CD4-positive, alpha-beta T cell (primary cell): ENCODE results near the gene CYP4F2. TPM values are rescaled to one million over a fixed set of nuclear protein-coding genes. Genes with fewer than 3 reads are reported as not detected.

Experiments
- ATAC-seq: fragments of 200-7000 bp; cut with Tn5 transposase; one replicate; pipeline ENCODE4 v1.10.0; 2022; ENCODE audit warnings: mild to moderate bottlenecking; ENCODE audit not compliant: poor library complexity
- CTCF ChIA-PET: fragments of 350-600 bp; sonication (Branson Sonifier 250); formaldehyde crosslinking; loops from one replicate; lab custom pipeline; 2021; ENCODE audit warnings: antibody characterized with exemption, inconsistent platforms; lab: Charles Lee
- POLR2A ChIA-PET: fragments of 350-600 bp; sonication (Branson Sonifier 250); formaldehyde crosslinking; loops from one replicate; lab custom pipeline; 2021; ENCODE audit warnings: antibody characterized with exemption, inconsistent platforms; lab: Charles Lee
- DNase-seq, 14 experiments: peaks; one replicate each; pipeline ENCODE4 v3.0.0-alpha.2; 2013 to 2020; ENCODE audit warnings: mixed read lengths in 2 of 14
- H3K27ac ChIP-seq, 2 donors: one replicate each; pipeline versions ENCODE4 v1.5.1 to v1.7.0; 2013; ENCODE audit warnings: low read length in 2 of 2, low read depth in 1 of 2, mild to moderate bottlenecking in 1 of 2
- H3K27me3 ChIP-seq, 2 experiments: 1 replicate in 1 of 2; 2 replicates in 1 of 2; pipeline versions ENCODE4 v1.6.1 to v1.7.0; 2013; ENCODE audit warnings: low read length in 2 of 2, control low read depth in 1 of 2, mild to moderate bottlenecking in 1 of 2, moderate library complexity in 1 of 2; ENCODE audit not compliant: insufficient read depth in 2 of 2, control insufficient read depth in 1 of 2
- H3K36me3 ChIP-seq: one replicate; pipeline ENCODE4 v1.6.1; 2013; ENCODE audit warnings: low read length, control low read depth; ENCODE audit not compliant: insufficient read depth
- H3K4me1 ChIP-seq: one replicate; pipeline ENCODE4 v1.6.1; 2013; ENCODE audit warnings: low read length, control low read depth; ENCODE audit not compliant: insufficient read depth
- H3K4me3 ChIP-seq: one replicate; pipeline ENCODE4 v1.5.1; 2013; ENCODE audit warnings: mild to moderate bottlenecking, low read length, moderate library complexity
- H3K9me3 ChIP-seq, 2 experiments: 1 replicate in 1 of 2; 2 replicates in 1 of 2; pipeline versions ENCODE4 v1.6.1 to v1.7.0; 2013; ENCODE audit warnings: low read length in 2 of 2, mild to moderate bottlenecking in 2 of 2, control low read depth in 1 of 2, moderate library complexity in 1 of 2; ENCODE audit not compliant: control insufficient read depth in 1 of 2, insufficient read depth in 1 of 2
- H3K27ac Mint-ChIP-seq: one replicate; pipeline ENCODE4 v1.8.0; 2020; ENCODE audit warnings: mixed read lengths
- H3K27me3 Mint-ChIP-seq: one replicate; pipeline ENCODE4 v1.8.0; 2021; ENCODE audit warnings: mixed read lengths
- H3K36me3 Mint-ChIP-seq: one replicate; pipeline ENCODE4 v1.8.0; 2021; ENCODE audit warnings: low read depth, mixed read lengths
- H3K4me1 Mint-ChIP-seq: one replicate; pipeline ENCODE4 v1.8.0; 2021; ENCODE audit warnings: low read depth, mixed read lengths
- H3K4me3 Mint-ChIP-seq: one replicate; pipeline ENCODE4 v1.8.0; 2020; ENCODE audit warnings: mild to moderate bottlenecking, mixed read lengths
- H3K9me3 Mint-ChIP-seq: one replicate; pipeline ENCODE4 v1.8.0; 2020; ENCODE audit warnings: mixed read lengths
- intact Hi-C, 2 experiments: fragments of 100-400 bp; cut with DNase I in 1 of 2; cut with micrococcal nuclease in 1 of 2; formaldehyde crosslinking; loops; one replicate each; pipeline versions ENCODE4 v1.15.1 to v1.9.0; 2023 to 2025; cut with DNase I, micrococcal nuclease
- total RNA-seq, 174 experiments: library from RNA in 2 of 174; stranded (reverse) in 2 of 174; gene quantifications; one replicate each; pipeline ENCODE4 v1.2.3 and lab custom pipeline; 2021 to 2026
- TF ChIP-seq, protein P1 (sequence below): fragments of 200-600 bp; IDR thresholded peaks from one replicate; pipeline ENCODE4 v1.8.0; 2022; ENCODE audit warnings: antibody characterized with exemption, mild to moderate bottlenecking

The CYP4F2 gene
- total RNA-seq, 2 experiments from 2014 or later: not detected

DNA sequence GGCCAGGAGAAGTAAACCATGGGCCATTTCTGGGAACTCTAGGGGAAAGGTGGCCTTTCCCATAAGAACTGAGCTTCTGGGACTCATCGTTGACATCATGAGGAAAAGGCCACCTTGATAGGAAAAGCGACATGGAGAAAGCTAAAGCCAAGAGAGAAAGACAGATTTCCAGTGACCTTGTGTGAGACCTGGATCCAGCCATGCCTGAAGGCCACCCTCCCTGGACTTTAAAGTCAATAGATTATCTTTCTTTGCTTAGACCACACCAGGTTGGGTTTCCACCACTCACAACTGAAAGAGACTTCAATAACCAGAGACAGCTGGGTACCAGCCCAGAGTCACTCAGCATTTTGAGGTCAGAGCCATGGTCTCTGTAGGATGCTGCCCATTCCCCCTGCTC lies 3.5 kb downstream of the CYP4F2 start:
- ATAC-seq: no peak
- no peak overlapping the region for H3K4me3 Mint-ChIP-seq
- no peaks in the 10 kb centered on the region for H3K4me1 ChIP-seq
- no peaks in the 10 kb centered on the region for H3K9me3 Mint-ChIP-seq
- TF ChIP-seq, protein P1, sequence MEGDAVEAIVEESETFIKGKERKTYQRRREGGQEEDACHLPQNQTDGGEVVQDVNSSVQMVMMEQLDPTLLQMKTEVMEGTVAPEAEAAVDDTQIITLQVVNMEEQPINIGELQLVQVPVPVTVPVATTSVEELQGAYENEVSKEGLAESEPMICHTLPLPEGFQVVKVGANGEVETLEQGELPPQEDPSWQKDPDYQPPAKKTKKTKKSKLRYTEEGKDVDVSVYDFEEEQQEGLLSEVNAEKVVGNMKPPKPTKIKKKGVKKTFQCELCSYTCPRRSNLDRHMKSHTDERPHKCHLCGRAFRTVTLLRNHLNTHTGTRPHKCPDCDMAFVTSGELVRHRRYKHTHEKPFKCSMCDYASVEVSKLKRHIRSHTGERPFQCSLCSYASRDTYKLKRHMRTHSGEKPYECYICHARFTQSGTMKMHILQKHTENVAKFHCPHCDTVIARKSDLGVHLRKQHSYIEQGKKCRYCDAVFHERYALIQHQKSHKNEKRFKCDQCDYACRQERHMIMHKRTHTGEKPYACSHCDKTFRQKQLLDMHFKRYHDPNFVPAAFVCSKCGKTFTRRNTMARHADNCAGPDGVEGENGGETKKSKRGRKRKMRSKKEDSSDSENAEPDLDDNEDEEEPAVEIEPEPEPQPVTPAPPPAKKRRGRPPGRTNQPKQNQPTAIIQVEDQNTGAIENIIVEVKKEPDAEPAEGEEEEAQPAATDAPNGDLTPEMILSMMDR: no peak
- CTCF ChIA-PET: no interaction called here
- DNase-seq: no peak
- no peak overlapping the region for H3K4me3 ChIP-seq
- H3K9me3 ChIP-seq: no peaks in the 10 kb centered on the region
- no peaks in the 10 kb centered on the region for H3K36me3 Mint-ChIP-seq
- H3K27me3 ChIP-seq: peaks cover 9 to 11% of the 10 kb centered on the region in 2 experiments
- H3K27ac ChIP-seq: no peak overlapping the region
- no peak overlapping the region for H3K27ac Mint-ChIP-seq
- no peaks in the 10 kb centered on the region for H3K4me1 Mint-ChIP-seq
- POLR2A ChIA-PET: interaction anchor here (0.6 kb wide), 1 partner anchor 1942 kb away, joined by 3 read pairs; the partner anchor contains the start of gene DCAF15
- H3K36me3 ChIP-seq: no peaks in the 10 kb centered on the region
- intact Hi-C loops: no loop called here
- H3K27me3 Mint-ChIP-seq: peaks cover 34% of the 10 kb centered on the region

DNA sequence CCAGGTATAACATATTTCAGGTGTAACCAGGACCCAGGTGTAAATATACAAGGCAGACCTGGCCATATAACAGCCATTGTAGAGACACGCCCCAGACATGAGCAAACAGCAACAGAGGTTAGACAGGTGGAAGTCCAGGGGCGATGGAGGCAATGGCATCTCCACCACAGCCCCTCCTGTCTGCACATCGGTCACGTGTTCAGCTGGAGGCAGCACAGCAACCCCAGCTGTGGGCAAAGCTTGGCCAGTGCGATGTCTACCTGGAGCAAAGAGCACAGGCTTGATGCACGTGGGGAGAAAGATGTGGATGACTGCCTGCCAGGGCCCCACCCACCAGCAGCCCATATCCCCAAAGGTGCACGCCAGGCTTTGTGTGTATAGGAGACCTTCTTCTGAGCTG lies 4.4 kb downstream of the CYP4F2 start:
- ChIA-PET CTCF (no interaction called here), POLR2A (no interaction called here)
- intact Hi-C loops: no loop called here
- no peak overlapping the region for H3K4me3 ChIP-seq
- Mint-ChIP-seq H3K27ac (no peak overlapping the region), H3K4me3 (no peak overlapping the region), H3K36me3 (no peaks in the 10 kb centered on the region), H3K4me1 (no peaks in the 10 kb centered on the region), H3K27me3 (peaks cover 28% of the 10 kb centered on the region), H3K9me3 (no peaks in the 10 kb centered on the region)
- TF ChIP-seq, protein P1: no peak
- peaks cover 9 to 11% of the 10 kb centered on the region in 2 experiments for H3K27me3 ChIP-seq
- H3K36me3 ChIP-seq: no peaks in the 10 kb centered on the region
- no peak for ATAC-seq
- no peak for DNase-seq
- H3K4me1 ChIP-seq: no peaks in the 10 kb centered on the region
- no peak overlapping the region for H3K27ac ChIP-seq
- no peaks in the 10 kb centered on the region for H3K9me3 ChIP-seq

GRCh38 chr19:15892012-15892411 lies 5.9 kb downstream of the CYP4F2 start:
- ChIA-PET CTCF (no interaction called here), POLR2A (no interaction called here)
- TF ChIP-seq, protein P1: no peak
- Mint-ChIP-seq H3K4me3 (no peak overlapping the region), H3K9me3 (no peaks in the 10 kb centered on the region), H3K4me1 (no peaks in the 10 kb centered on the region), H3K27ac (no peak overlapping the region), H3K36me3 (no peaks in the 10 kb centered on the region), H3K27me3 (peaks cover 20% of the 10 kb centered on the region)
- no peak overlapping the region for H3K4me3 ChIP-seq
- DNase-seq: no peak
- H3K27ac ChIP-seq: no peak overlapping the region
- intact Hi-C loops: no loop called here
- peaks cover 4 to 9% of the 10 kb centered on the region in 2 experiments for H3K27me3 ChIP-seq
- no peaks in the 10 kb centered on the region for H3K9me3 ChIP-seq
- no peaks in the 10 kb centered on the region for H3K4me1 ChIP-seq
- ATAC-seq: no peak
- no peaks in the 10 kb centered on the region for H3K36me3 ChIP-seq
